B cell (primary cell): Measurements from ENCODE around the gene MAN1A1. TPM values are rescaled to one million over a fixed set of nuclear protein-coding genes. Genes with fewer than 3 reads are reported as not detected.

ENCODE experiments used
- ATAC-seq: fragments of 200-7000 bp; cut with Tn5 transposase; one replicate; pipeline ENCODE4 v1.10.0; 2021; ENCODE audit warnings: low read depth, mild to moderate bottlenecking, moderate number of reproducible peaks, moderate library complexity
- CTCF ChIA-PET: fragments of 350-600 bp; sonication (Branson Sonifier 250); formaldehyde crosslinking; loops from one replicate; lab custom pipeline; 2021; ENCODE audit warnings: antibody characterized with exemption, inconsistent platforms; lab: Charles Lee
- POLR2A ChIA-PET: fragments of 350-600 bp; sonication (Branson Sonifier 250); formaldehyde crosslinking; loops from one replicate; lab custom pipeline; 2021; ENCODE audit warnings: antibody characterized with exemption; lab: Charles Lee
- DNase-seq: peaks from one replicate; pipeline ENCODE4 v3.0.0; 2013
- H2AFZ ChIP-seq: 2 replicates; pipeline ENCODE4 v1.6.1; 2012; ENCODE audit warnings: mild to moderate bottlenecking, low read depth, low read length; ENCODE audit not compliant: insufficient read depth, poor library complexity, severe bottlenecking
- H3K27ac ChIP-seq, 2 donors: 1 replicate in 1 of 2; 2 replicates in 1 of 2; pipeline ENCODE4 v1.5.1; 2012 to 2013; ENCODE audit warnings: low read length in 2 of 2, mild to moderate bottlenecking in 2 of 2, moderate library complexity in 1 of 2
- H3K27me3 ChIP-seq, 4 experiments: fragments of 200-600 bp in 1 of 4; sonication (generic) in 1 of 4; replicated peaks in 1 of 4; 1 replicate in 2 of 4; 2 replicates in 2 of 4; pipeline versions ENCODE4 v1.6.1 to v1.7.0; 2013 to 2016; ENCODE audit warnings: low read length in 3 of 4, mild to moderate bottlenecking in 2 of 4, mixed read lengths in 1 of 4, moderate library complexity in 1 of 4; ENCODE audit not compliant: insufficient read depth in 4 of 4, control insufficient read depth in 3 of 4; ENCODE audit errors: control extremely low read depth in 1 of 4
- H3K36me3 ChIP-seq, 2 experiments: replicated peaks in 1 of 2; 1 replicate in 1 of 2; 2 replicates in 1 of 2; pipeline versions ENCODE4 v1.6.1 to v1.7.1; 2013; ENCODE audit warnings: low read length in 1 of 2; ENCODE audit not compliant: insufficient read depth in 2 of 2, control insufficient read depth in 1 of 2; ENCODE audit errors: control extremely low read depth in 1 of 2, extremely low read depth in 1 of 2
- H3K4me1 ChIP-seq, 2 donors: fragments of 200-600 bp in 1 of 2; sonication (generic) in 1 of 2; 1 replicate in 1 of 2; 2 replicates in 1 of 2; pipeline versions ENCODE4 v1.5.1 to v1.6.1; 2013 to 2017; ENCODE audit warnings: low read length in 2 of 2; ENCODE audit not compliant: control insufficient read depth in 2 of 2, insufficient read depth in 2 of 2
- H3K4me2 ChIP-seq: replicated peaks from 2 replicates; pipeline ENCODE3; 2012; ENCODE audit warnings: mild to moderate bottlenecking, low read depth, low read length; ENCODE audit not compliant: poor library complexity, severe bottlenecking
- H3K4me3 ChIP-seq, 5 experiments: fragments of 200-600 bp in 1 of 5; sonication (generic) in 1 of 5; 1 replicate in 3 of 5; 2 replicates in 2 of 5; pipeline versions ENCODE4 v1.5.1 to v1.7.0; 2011 to 2016; ENCODE audit warnings: low read length in 4 of 5, mild to moderate bottlenecking in 4 of 5, low read depth in 2 of 5, control low read depth in 1 of 5, moderate library complexity in 1 of 5; ENCODE audit not compliant: insufficient read depth in 1 of 5; ENCODE audit errors: control extremely low read depth in 1 of 5, extremely low read depth in 1 of 5
- H3K79me2 ChIP-seq: fragments of 200-600 bp; sonication (generic); one replicate; pipeline ENCODE4 v1.6.0; 2016; ENCODE audit warnings: low read length; ENCODE audit not compliant: control insufficient read depth, insufficient read depth
- H3K9ac ChIP-seq: fragments of 200-600 bp; sonication (generic); 2 replicates; pipeline ENCODE4 v1.6.1; 2017; ENCODE audit warnings: mild to moderate bottlenecking, low read length, moderate library complexity
- H3K9me3 ChIP-seq, 3 donors: one replicate each; pipeline versions ENCODE4 v1.6.1 to v1.7.1; 2013; ENCODE audit warnings: low read length in 2 of 3; ENCODE audit not compliant: control insufficient read depth in 2 of 3, insufficient read depth in 1 of 3; ENCODE audit errors: control extremely low read depth in 1 of 3
- H4K20me1 ChIP-seq: 2 replicates; pipeline ENCODE4 v1.6.0; 2012; ENCODE audit warnings: mild to moderate bottlenecking, low read length; ENCODE audit not compliant: insufficient read depth, control insufficient read depth, poor library complexity, severe bottlenecking
- H3K27ac Mint-ChIP-seq: one replicate; pipeline ENCODE4 v1.8.0; 2021; ENCODE audit warnings: mixed read lengths
- H3K27me3 Mint-ChIP-seq: one replicate; pipeline ENCODE4 v1.8.0; 2021; ENCODE audit warnings: mixed read lengths
- H3K4me1 Mint-ChIP-seq: one replicate; pipeline ENCODE4 v1.8.0; 2021; ENCODE audit warnings: mixed read lengths
- H3K4me3 Mint-ChIP-seq: one replicate; pipeline ENCODE4 v1.8.0; 2021; ENCODE audit warnings: mixed read lengths
- H3K9me3 Mint-ChIP-seq: one replicate; pipeline ENCODE4 v1.8.0; 2022; ENCODE audit warnings: mixed read lengths; ENCODE audit not compliant: insufficient read depth
- EZH2 ChIP-seq: IDR thresholded peaks from 2 replicates; pipeline ENCODE4 v1.6.1; 2012; ENCODE audit warnings: borderline replicate concordance, low read depth, mild to moderate bottlenecking, moderate library complexity, low read length; ENCODE audit not compliant: insufficient read depth, poor library complexity, severe bottlenecking
- WGBS: methylation state at CpG from one replicate; pipeline ENCODE4 v1.1.5; 2013; ENCODE audit warnings: missing lambda C conversion rate; ENCODE audit not compliant: insufficient coverage; 5-methylcytosine and 5-hydroxymethylcytosine counted together
- intact Hi-C: fragments of 100-400 bp; cut with micrococcal nuclease; formaldehyde crosslinking; loops from one replicate; pipeline ENCODE4 v1.10.0; 2022
- polyA plus RNA-seq: library from polyadenylated mRNA; depleted of rRNA; stranded (reverse); fragments of >200 nt; gene quantifications from 2 replicates; pipeline ENCODE4 v1.2.3, GENCODE V29; 2012
- total RNA-seq, 2 donors: library from RNA; stranded (reverse); fragments of 120-200 nt in 1 of 2; gene quantifications; 1 replicate in 1 of 2; 2 replicates in 1 of 2; pipeline versions ENCODE4 v1.2.3 to v1.2.4, GENCODE V29; 2013 to 2022
- TF ChIP-seq, protein P1 (sequence below): fragments of 200-600 bp; IDR thresholded peaks from one replicate; pipeline ENCODE4 v1.8.0; 2022; ENCODE audit warnings: antibody characterized with exemption, mild to moderate bottlenecking

The MAN1A1 gene
- total and polyA plus RNA-seq, 2 donors (not counting 1 experiment from before 2014, with no cell fraction given), result 5.1 to 31.7 TPM

DNA sequence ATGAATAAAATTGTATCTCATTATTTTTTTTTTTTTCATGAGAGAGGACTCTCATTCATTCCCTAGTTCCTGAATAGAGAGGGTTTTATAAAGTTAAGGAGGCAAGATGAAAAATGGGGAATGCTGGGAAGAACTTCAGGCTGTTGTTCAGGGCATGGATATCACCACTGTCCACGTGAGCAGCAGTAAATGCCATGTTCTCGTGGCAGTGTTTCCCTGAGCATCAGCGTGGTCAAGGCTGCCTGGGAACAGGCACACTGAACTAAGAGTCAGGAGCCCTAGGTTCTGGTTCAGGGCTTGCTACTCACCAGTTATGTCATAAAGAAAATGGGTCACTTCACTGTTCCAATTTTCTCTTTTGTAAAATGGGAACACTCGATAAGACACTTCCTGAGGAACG is 93.2 kb downstream of the MAN1A1 start:
- H3K4me3 Mint-ChIP-seq, result no peak overlapping the region
- H3K4me3 ChIP-seq, result no peak overlapping the region
- CTCF ChIA-PET, result no interaction called here
- no peaks in the 10 kb centered on the region for H4K20me1 ChIP-seq
- ATAC-seq (no peak), DNase-seq (no peak)
- intact Hi-C loops, result no loop called here
- no peak for TF ChIP-seq EZH2
- TF ChIP-seq, protein P1, sequence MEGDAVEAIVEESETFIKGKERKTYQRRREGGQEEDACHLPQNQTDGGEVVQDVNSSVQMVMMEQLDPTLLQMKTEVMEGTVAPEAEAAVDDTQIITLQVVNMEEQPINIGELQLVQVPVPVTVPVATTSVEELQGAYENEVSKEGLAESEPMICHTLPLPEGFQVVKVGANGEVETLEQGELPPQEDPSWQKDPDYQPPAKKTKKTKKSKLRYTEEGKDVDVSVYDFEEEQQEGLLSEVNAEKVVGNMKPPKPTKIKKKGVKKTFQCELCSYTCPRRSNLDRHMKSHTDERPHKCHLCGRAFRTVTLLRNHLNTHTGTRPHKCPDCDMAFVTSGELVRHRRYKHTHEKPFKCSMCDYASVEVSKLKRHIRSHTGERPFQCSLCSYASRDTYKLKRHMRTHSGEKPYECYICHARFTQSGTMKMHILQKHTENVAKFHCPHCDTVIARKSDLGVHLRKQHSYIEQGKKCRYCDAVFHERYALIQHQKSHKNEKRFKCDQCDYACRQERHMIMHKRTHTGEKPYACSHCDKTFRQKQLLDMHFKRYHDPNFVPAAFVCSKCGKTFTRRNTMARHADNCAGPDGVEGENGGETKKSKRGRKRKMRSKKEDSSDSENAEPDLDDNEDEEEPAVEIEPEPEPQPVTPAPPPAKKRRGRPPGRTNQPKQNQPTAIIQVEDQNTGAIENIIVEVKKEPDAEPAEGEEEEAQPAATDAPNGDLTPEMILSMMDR, result no peak
- no peak overlapping the region for H3K27ac ChIP-seq
- no peaks in the 10 kb centered on the region for H3K4me1 ChIP-seq
- no peaks in the 10 kb centered on the region for H3K36me3 ChIP-seq
- H3K27ac Mint-ChIP-seq, result no peak overlapping the region
- H3K79me2 ChIP-seq, result no peaks in the 10 kb centered on the region
- no peak overlapping the region for H3K4me2 ChIP-seq
- no peak overlapping the region for H3K9ac ChIP-seq
- no peaks in the 10 kb centered on the region for H3K9me3 Mint-ChIP-seq
- H3K4me1 Mint-ChIP-seq, result no peaks in the 10 kb centered on the region
- POLR2A ChIA-PET, result no interaction called here
- H3K9me3 ChIP-seq, result no peaks in the 10 kb centered on the region
- WGBS, result 100% methylated on average over 3 of the region's 5 CpGs
- H2AFZ ChIP-seq, result no peak overlapping the region
- H3K27me3 Mint-ChIP-seq, result no peaks in the 10 kb centered on the region
- no peaks in the 10 kb centered on the region for H3K27me3 ChIP-seq

DNA sequence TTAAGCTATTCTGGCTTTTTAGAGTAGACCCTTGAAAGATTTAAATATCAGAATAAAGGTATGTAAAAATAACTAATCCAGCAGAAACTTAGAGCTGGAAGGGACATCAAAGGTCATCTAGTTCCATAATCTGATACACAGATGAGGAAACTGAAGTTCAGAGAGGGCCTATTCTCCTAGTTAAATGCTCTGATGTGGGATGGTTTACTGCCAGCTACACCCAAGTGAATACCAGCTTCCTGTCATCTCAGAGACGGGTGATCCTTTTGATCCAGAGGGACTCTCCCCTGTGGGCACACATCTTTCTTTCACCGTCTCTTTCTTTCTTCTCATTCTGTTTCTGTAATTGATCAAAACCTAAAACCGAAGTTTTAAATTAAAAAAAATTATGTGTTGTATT is 94.1 kb downstream of the MAN1A1 start:
- H3K36me3 ChIP-seq, result no peaks in the 10 kb centered on the region
- H3K4me3 Mint-ChIP-seq, result no peak overlapping the region
- H3K4me1 ChIP-seq, result no peaks in the 10 kb centered on the region
- no peak overlapping the region for H3K9ac ChIP-seq
- H3K9me3 ChIP-seq, result no peaks in the 10 kb centered on the region
- no peak for ATAC-seq
- no peaks in the 10 kb centered on the region for H3K4me1 Mint-ChIP-seq
- H3K4me3 ChIP-seq, result no peak overlapping the region
- no peak for DNase-seq
- H3K27ac Mint-ChIP-seq, result no peak overlapping the region
- no CpG with 5 or more reads among the region's 3 CpGs for WGBS
- no peaks in the 10 kb centered on the region for H3K27me3 ChIP-seq
- no peak for TF ChIP-seq EZH2
- H4K20me1 ChIP-seq, result no peaks in the 10 kb centered on the region
- H2AFZ ChIP-seq, result no peak overlapping the region
- H3K79me2 ChIP-seq, result no peaks in the 10 kb centered on the region
- ChIA-PET CTCF (interaction anchor here (1.1 kb wide), 1 partner anchor 126 kb away, joined by 4 read pairs; no protein-coding TSS in a partner anchor), POLR2A (no interaction called here)
- H3K27me3 Mint-ChIP-seq, result no peaks in the 10 kb centered on the region
- no peak overlapping the region for H3K27ac ChIP-seq
- intact Hi-C loops, result no loop called here
- H3K9me3 Mint-ChIP-seq, result no peaks in the 10 kb centered on the region
- H3K4me2 ChIP-seq, result no peak overlapping the region
